ENCODE measurements around the gene ANKRD17.

- TF ChIP-seq CTCF (IDR thresholded peaks at IDR 0.05 in 2 of 3, conservative IDR thresholded peaks at IDR 0.05 in 1 of 3; ENCODE audit: borderline replicate concordance in 1 of 3, insufficient read depth in 1 of 3, low read depth in 2 of 3, low read length in 2 of 3) (no peak), MAX (IDR thresholded peaks at IDR 0.05) (no peak), POLR2A (IDR thresholded peaks at IDR 0.05; ENCODE audit: borderline replicate concordance, extremely low read depth, insufficient read depth, insufficient read length) (no peak), EZH2 (IDR thresholded peaks at IDR 0.05) (no peak), ZNF274 (IDR thresholded peaks at IDR 0.05; ENCODE audit: low read depth, low read length) (no peak), SIN3A (IDR thresholded peaks at IDR 0.05; ENCODE audit: low read depth) (no peak), POLR2AphosphoS5 (IDR thresholded peaks at IDR 0.05; ENCODE audit: low read depth, low read length) (no peak), REST (IDR thresholded peaks at IDR 0.05; ENCODE audit: low read depth) (no peak), EGR1 (IDR thresholded peaks at IDR 0.05; ENCODE audit: low read depth) (no peak), ZBTB33 (IDR thresholded peaks at IDR 0.05; ENCODE audit: extremely low read depth, insufficient replicate concordance, low read length) (no peak), FOSL1 (IDR thresholded peaks at IDR 0.05; ENCODE audit: low read depth) (no peak), CEBPB (IDR thresholded peaks at IDR 0.05; ENCODE audit: low read depth) (no peak), SRF (IDR thresholded peaks at IDR 0.05; ENCODE audit: low read depth) (no peak)
Measured at GRCh38 chr4:73208376-73208775, 50.2 kb downstream of the ANKRD17 start.
